Astrocyte (in vitro differentiated cells and primary cell): ENCODE data around the gene APOL1. TPM values are rescaled to one million over a fixed set of nuclear protein-coding genes. Genes with fewer than 3 reads are reported as not detected.
"Not testable (repeated sequence)": the region's sequence is repeated elsewhere in the genome, so short reads cannot be mapped to it uniquely, and the experiment has no call there.

Experiments
- DNase-seq: peaks from one replicate; pipeline ENCODE4 v3.0.0-alpha.2; 2010; ENCODE audit warnings: low read depth
- FAIRE-seq: peaks from 2 replicates; lab custom pipeline; 2011; peaks lifted over from hg19 to GRCh38; lab: Jason Lieb, UNC
- H2AFZ ChIP-seq: 2 replicates; pipeline ENCODE4 v1.6.0; 2012; ENCODE audit warnings: low read depth, low read length, inconsistent platforms
- H3K27ac ChIP-seq: 2 replicates; pipeline ENCODE4 v1.5.1; 2011; ENCODE audit warnings: low read depth, low read length, inconsistent platforms
- H3K27me3 ChIP-seq: 2 replicates; pipeline ENCODE4 v1.6.0; 2011; ENCODE audit warnings: low read length, inconsistent platforms; ENCODE audit not compliant: insufficient read depth
- H3K36me3 ChIP-seq: 2 replicates; pipeline ENCODE4 v1.5.1; 2011; ENCODE audit warnings: low read length, inconsistent platforms; ENCODE audit not compliant: insufficient read depth
- H3K4me1 ChIP-seq: 2 replicates; pipeline ENCODE4 v1.5.1; 2011; ENCODE audit warnings: low read length, inconsistent platforms; ENCODE audit not compliant: insufficient read depth
- H3K4me2 ChIP-seq: 2 replicates; pipeline ENCODE4 v1.6.0; 2012; ENCODE audit warnings: low read length, inconsistent platforms
- H3K4me3 ChIP-seq: 2 replicates; pipeline ENCODE4 v1.5.1; 2011; ENCODE audit warnings: low read depth, mild to moderate bottlenecking, low read length, inconsistent platforms; ENCODE audit not compliant: insufficient read depth
- H3K79me2 ChIP-seq: 2 replicates; pipeline ENCODE4 v1.6.0; 2012; ENCODE audit warnings: mild to moderate bottlenecking, low read length, inconsistent platforms; ENCODE audit not compliant: insufficient read depth
- H3K9ac ChIP-seq: 2 replicates; pipeline ENCODE4 v1.6.0; 2012; ENCODE audit warnings: mild to moderate bottlenecking, low read length, inconsistent platforms
- H3K9me3 ChIP-seq: 2 replicates; pipeline ENCODE4 v1.5.1; 2012; ENCODE audit warnings: low read depth, mild to moderate bottlenecking, low read length, inconsistent platforms; ENCODE audit not compliant: insufficient read depth
- H4K20me1 ChIP-seq: 2 replicates; pipeline ENCODE4 v1.6.0; 2012; ENCODE audit warnings: low read length, inconsistent platforms; ENCODE audit not compliant: insufficient read depth
- H3K27ac Mint-ChIP-seq: one replicate; pipeline ENCODE4 v1.8.0; 2021; ENCODE audit warnings: mild to moderate bottlenecking, mixed read lengths; ENCODE audit not compliant: unreplicated experiment
- H3K27me3 Mint-ChIP-seq: one replicate; pipeline ENCODE4 v1.8.0; 2021; ENCODE audit warnings: low read depth, mixed read lengths; ENCODE audit not compliant: unreplicated experiment
- H3K36me3 Mint-ChIP-seq: one replicate; pipeline ENCODE4 v1.8.0; 2021; ENCODE audit warnings: low read depth, mixed read lengths; ENCODE audit not compliant: unreplicated experiment
- H3K4me1 Mint-ChIP-seq: one replicate; pipeline ENCODE4 v1.8.0; 2021; ENCODE audit warnings: low read depth, mixed read lengths; ENCODE audit not compliant: unreplicated experiment
- H3K4me3 Mint-ChIP-seq: one replicate; pipeline ENCODE4 v1.8.0; 2021; ENCODE audit warnings: mild to moderate bottlenecking, moderate library complexity, mixed read lengths; ENCODE audit not compliant: unreplicated experiment
- H3K9me3 Mint-ChIP-seq: one replicate; pipeline ENCODE4 v1.8.0; 2021; ENCODE audit warnings: mild to moderate bottlenecking, mixed read lengths; ENCODE audit not compliant: unreplicated experiment
- CTCF ChIP-seq: IDR thresholded peaks from 2 replicates; pipeline ENCODE4 v1.5.1; 2011; ENCODE audit warnings: low read depth, mild to moderate bottlenecking, inconsistent platforms, low read length, moderate library complexity; ENCODE audit not compliant: insufficient read depth
- EZH2 ChIP-seq: IDR thresholded peaks from 2 replicates; pipeline ENCODE4 v1.6.1; 2012; ENCODE audit warnings: mild to moderate bottlenecking, low read length, inconsistent platforms; ENCODE audit not compliant: insufficient read depth
- total RNA-seq: library from RNA; stranded (reverse); gene quantifications from 2 replicates; pipeline ENCODE4 v1.2.1, GENCODE V29; 2021

The APOL1 gene
- total RNA-seq, 1 donor from 2014 or later, result 3.9 TPM

- Mint-ChIP-seq H3K9me3 (no peaks in the 10 kb centered on the region), H3K4me3 (no peak overlapping the region), H3K4me1 (peaks cover 7% of the 10 kb centered on the region), H3K27ac (no peak overlapping the region), H3K36me3 (peaks cover 49% of the 10 kb centered on the region), H3K27me3 (no peaks in the 10 kb centered on the region)
- Histone ChIP-seq H3K79me2 (no peaks in the 10 kb centered on the region), H3K9me3 (no peaks in the 10 kb centered on the region), H3K27me3 (no peaks in the 10 kb centered on the region), H3K4me2 (no peak overlapping the region), H4K20me1 (no peaks in the 10 kb centered on the region), H3K9ac (no peak overlapping the region), H3K36me3 (peaks cover 4% of the 10 kb centered on the region), H2AFZ (no peak overlapping the region), H3K4me3 (no peak overlapping the region), H3K4me1 (no peaks in the 10 kb centered on the region), H3K27ac (no peak overlapping the region)
- DNase-seq, result no peak
- no peak for FAIRE-seq
- TF ChIP-seq CTCF (no peak), EZH2 (no peak)
These were observed 25.5 kb upstream of the APOL1 start for GRCh38 chr22:36227396-36227795.

DNA sequence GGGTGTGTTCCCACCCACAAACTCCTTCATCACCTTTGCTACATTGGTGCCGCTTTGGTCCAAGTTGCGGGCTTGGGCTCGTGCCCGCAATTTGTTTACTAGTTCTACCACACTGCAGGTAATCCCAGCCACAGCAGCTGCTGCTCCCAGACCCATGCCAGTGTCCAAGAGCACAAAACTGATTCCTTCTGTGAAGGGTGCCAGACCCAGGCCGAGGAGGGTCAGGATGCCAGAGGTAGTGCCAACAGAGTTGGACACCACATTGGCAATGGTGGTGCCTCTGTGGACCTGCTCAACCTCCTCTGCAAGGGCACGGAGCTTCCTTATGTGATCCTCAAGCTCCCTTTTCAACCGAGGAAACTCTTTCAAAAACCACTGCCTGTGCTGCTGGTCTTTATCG lies 25.1 kb upstream of the APOL1 start:
- no peak for DNase-seq
- H4K20me1 ChIP-seq, result no peaks in the 10 kb centered on the region
- Mint-ChIP-seq H3K9me3 (no peaks in the 10 kb centered on the region), H3K4me1 (peaks cover 7% of the 10 kb centered on the region), H3K27ac (no peak overlapping the region), H3K27me3 (no peaks in the 10 kb centered on the region), H3K4me3 (no peak overlapping the region), H3K36me3 (peaks cover 51% of the 10 kb centered on the region)
- H3K4me1 ChIP-seq, result no peaks in the 10 kb centered on the region
- no peak overlapping the region for H3K4me3 ChIP-seq
- no peak overlapping the region for H3K27ac ChIP-seq
- no peaks in the 10 kb centered on the region for H3K9me3 ChIP-seq
- H2AFZ ChIP-seq, result no peak overlapping the region
- no peak overlapping the region for H3K9ac ChIP-seq
- no peaks in the 10 kb centered on the region for H3K79me2 ChIP-seq
- H3K4me2 ChIP-seq, result no peak overlapping the region
- H3K36me3 ChIP-seq, result peaks cover 4% of the 10 kb centered on the region
- FAIRE-seq, result no peak
- no peaks in the 10 kb centered on the region for H3K27me3 ChIP-seq
- no peak for TF ChIP-seq EZH2
- no peak for TF ChIP-seq CTCF

GRCh38 chr22:36228369-36228768 lies 24.6 kb upstream of the APOL1 start:
- H3K4me1 Mint-ChIP-seq, H3K4me2 ChIP-seq, H3K27me3 Mint-ChIP-seq, H3K9ac ChIP-seq, H3K79me2 ChIP-seq, DNase-seq, H3K4me3 Mint-ChIP-seq, H2AFZ ChIP-seq, H3K9me3 ChIP-seq, H3K4me1 ChIP-seq, H3K27ac Mint-ChIP-seq, H3K36me3 ChIP-seq, H3K27ac ChIP-seq, H3K27me3 ChIP-seq, H3K4me3 ChIP-seq, H3K9me3 Mint-ChIP-seq, H4K20me1 ChIP-seq, FAIRE-seq: not testable (repeated sequence)
- H3K36me3 Mint-ChIP-seq, result peaks cover 53% of the 10 kb centered on the region
